ENCODE results near the gene CALB2. TPM values are rescaled to one million over a fixed set of nuclear protein-coding genes. Genes with fewer than 3 reads are reported as not detected.

CALB2 gene
- total and polyA plus RNA-seq, 2 donors from 2014 or later, result 1.4 TPM; not detected in 1

GRCh38 chr16:71360378-71360777 lies 1.9 kb downstream of the CALB2 start:
- Histone ChIP-seq H3K9ac (ENCODE audit: low read length in 3 of 3) (no peak overlapping the region), H3K9me3 (ENCODE audit: control insufficient read depth in 2 of 3, insufficient read depth in 1 of 3, low read length in 3 of 3) (no peaks in the 10 kb centered on the region), H3K27me3 (ENCODE audit: control insufficient read depth, insufficient read depth, low read length) (peaks cover 3% of the 10 kb centered on the region), H3K36me3 (ENCODE audit: control insufficient read depth in 2 of 3, insufficient read depth in 3 of 3, low read length in 3 of 3) (no peaks in the 10 kb centered on the region), H3K4me1 (ENCODE audit: control insufficient read depth in 2 of 3, insufficient read depth in 2 of 3, low read depth in 1 of 3, low read length in 3 of 3) (no peaks in the 10 kb centered on the region), H3K27ac (ENCODE audit: low read depth in 2 of 2, low read length in 2 of 2) (no peak overlapping the region), H3K4me3 (ENCODE audit: low read length in 3 of 3) (no peak overlapping the region)
- DNase-seq, result no peak
- intact Hi-C loops (cut with DNase I), result no loop called here
- no peak for TF ChIP-seq CTCF (IDR thresholded peaks at IDR 0.05; ENCODE audit: borderline replicate concordance, extremely low read depth, insufficient read depth)
- no peak for FAIRE-seq

- DNase-seq, result no peak
- Histone ChIP-seq H3K4me1 (ENCODE audit: control insufficient read depth in 2 of 3, insufficient read depth in 2 of 3, low read depth in 1 of 3, low read length in 3 of 3) (no peaks in the 10 kb centered on the region), H3K4me3 (ENCODE audit: low read length in 3 of 3) (no peak overlapping the region), H3K9ac (ENCODE audit: low read length in 3 of 3) (no peak overlapping the region), H3K27me3 (ENCODE audit: control insufficient read depth, insufficient read depth, low read length) (peaks cover 3% of the 10 kb centered on the region), H3K9me3 (ENCODE audit: control insufficient read depth in 2 of 3, insufficient read depth in 1 of 3, low read length in 3 of 3) (no peaks in the 10 kb centered on the region), H3K27ac (ENCODE audit: low read depth in 2 of 2, low read length in 2 of 2) (no peak overlapping the region), H3K36me3 (ENCODE audit: control insufficient read depth in 2 of 3, insufficient read depth in 3 of 3, low read length in 3 of 3) (no peaks in the 10 kb centered on the region)
- intact Hi-C loops (cut with DNase I), result no loop called here
- TF ChIP-seq CTCF (IDR thresholded peaks at IDR 0.05; ENCODE audit: borderline replicate concordance, extremely low read depth, insufficient read depth), result no peak
- FAIRE-seq, result no peak
Observed at GRCh38 chr16:71364133-71364681, 5.7 kb downstream of the CALB2 start.

GRCh38 chr16:71365021-71365420 lies 6.5 kb downstream of the CALB2 start:
- FAIRE-seq, result no peak
- Histone ChIP-seq H3K9me3 (ENCODE audit: control insufficient read depth in 2 of 3, insufficient read depth in 1 of 3, low read length in 3 of 3) (no peaks in the 10 kb centered on the region), H3K27me3 (ENCODE audit: control insufficient read depth, insufficient read depth, low read length) (no peaks in the 10 kb centered on the region), H3K4me3 (ENCODE audit: low read length in 3 of 3) (no peak overlapping the region), H3K4me1 (ENCODE audit: control insufficient read depth in 2 of 3, insufficient read depth in 2 of 3, low read depth in 1 of 3, low read length in 3 of 3) (no peaks in the 10 kb centered on the region), H3K9ac (ENCODE audit: low read length in 3 of 3) (no peak overlapping the region), H3K36me3 (ENCODE audit: control insufficient read depth in 2 of 3, insufficient read depth in 3 of 3, low read length in 3 of 3) (no peaks in the 10 kb centered on the region), H3K27ac (ENCODE audit: low read depth in 2 of 2, low read length in 2 of 2) (no peak overlapping the region)
- DNase-seq, result no peak
- TF ChIP-seq CTCF (IDR thresholded peaks at IDR 0.05; ENCODE audit: borderline replicate concordance, extremely low read depth, insufficient read depth), result no peak
- intact Hi-C loops (cut with DNase I), result no loop called here

All from kidney (tissue), 14 donors.